Measurements from ENCODE around the gene FTCD.

GRCh38 chr21:46171996-46172862, 16.9 kb upstream of the FTCD start:
- no peak for TF ChIP-seq CTCF (IDR thresholded peaks at IDR 0.05)
- no peak for TF ChIP-seq POLR2A (IDR thresholded peaks at IDR 0.05)

Data from vagina (tissue), 2 donors.